ENCODE results near the gene MMP10. TPM values are rescaled to one million over a fixed set of nuclear protein-coding genes. Genes with fewer than 3 reads are reported as not detected.

MMP10 gene
- total and polyA plus RNA-seq, 4 donors: not detected

DNA sequence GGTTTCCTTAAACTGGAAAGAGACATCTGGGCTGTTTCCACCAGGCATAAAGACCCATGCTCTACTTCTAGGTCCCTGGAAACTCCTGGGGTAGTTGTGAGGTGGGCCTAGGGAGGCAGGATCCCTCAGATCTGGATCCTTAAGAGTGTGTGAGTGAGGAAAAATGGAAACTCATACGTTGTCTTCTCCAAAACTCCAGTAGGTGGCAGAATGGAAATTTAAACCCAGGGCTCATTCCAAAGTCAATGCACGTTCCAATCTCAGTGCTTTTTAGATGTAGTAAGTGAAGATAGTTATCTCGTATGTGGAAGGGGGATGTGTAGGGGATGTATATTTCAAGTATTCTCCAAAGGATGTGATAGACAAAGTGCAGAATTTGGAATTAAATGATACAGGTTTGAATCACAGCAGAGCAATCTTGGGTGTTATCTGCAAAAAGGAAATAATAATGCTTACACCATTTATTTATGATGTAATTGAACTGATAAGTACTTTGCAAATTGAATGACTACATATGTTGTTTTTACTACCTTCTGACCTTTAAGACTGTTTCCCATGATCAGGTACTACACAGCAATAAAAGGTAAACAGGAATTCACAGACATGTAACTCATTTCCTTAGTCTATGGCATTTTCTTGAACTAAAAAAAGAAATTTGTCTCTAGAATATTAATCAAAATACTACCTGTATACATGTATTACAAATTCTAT is 30.7 kb upstream of the MMP10 start:
- no peaks in the 10 kb centered on the region for H3K27me3 ChIP-seq (ENCODE audit: control insufficient read depth in 4 of 4, insufficient read depth in 4 of 4, low read length in 3 of 4)
- H3K9me3 ChIP-seq (ENCODE audit: control insufficient read depth in 4 of 4, low read length in 3 of 4): no peaks in the 10 kb centered on the region
- DNase-seq (ENCODE audit: low spot score): no peak
- TF ChIP-seq RAD21 (IDR thresholded peaks at IDR 0.05): peak; percentile 50 to 53
- TF ChIP-seq, protein P1, sequence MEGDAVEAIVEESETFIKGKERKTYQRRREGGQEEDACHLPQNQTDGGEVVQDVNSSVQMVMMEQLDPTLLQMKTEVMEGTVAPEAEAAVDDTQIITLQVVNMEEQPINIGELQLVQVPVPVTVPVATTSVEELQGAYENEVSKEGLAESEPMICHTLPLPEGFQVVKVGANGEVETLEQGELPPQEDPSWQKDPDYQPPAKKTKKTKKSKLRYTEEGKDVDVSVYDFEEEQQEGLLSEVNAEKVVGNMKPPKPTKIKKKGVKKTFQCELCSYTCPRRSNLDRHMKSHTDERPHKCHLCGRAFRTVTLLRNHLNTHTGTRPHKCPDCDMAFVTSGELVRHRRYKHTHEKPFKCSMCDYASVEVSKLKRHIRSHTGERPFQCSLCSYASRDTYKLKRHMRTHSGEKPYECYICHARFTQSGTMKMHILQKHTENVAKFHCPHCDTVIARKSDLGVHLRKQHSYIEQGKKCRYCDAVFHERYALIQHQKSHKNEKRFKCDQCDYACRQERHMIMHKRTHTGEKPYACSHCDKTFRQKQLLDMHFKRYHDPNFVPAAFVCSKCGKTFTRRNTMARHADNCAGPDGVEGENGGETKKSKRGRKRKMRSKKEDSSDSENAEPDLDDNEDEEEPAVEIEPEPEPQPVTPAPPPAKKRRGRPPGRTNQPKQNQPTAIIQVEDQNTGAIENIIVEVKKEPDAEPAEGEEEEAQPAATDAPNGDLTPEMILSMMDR (IDR thresholded peaks at IDR 0.05; ENCODE audit: low read depth, low read length, missing input control): peak; percentile 26
- no peak for TF ChIP-seq RXRA (IDR thresholded peaks at IDR 0.05)
- no peak overlapping the region for H3K27ac ChIP-seq (ENCODE audit: low read depth in 1 of 2, low read length in 2 of 2)
- no peak overlapping the region for H3K9ac ChIP-seq (ENCODE audit: low read depth in 1 of 2, low read length in 2 of 2)
- 9% methylated on average over 3 of the region's 3 CpGs for WGBS
- H3K36me3 ChIP-seq (ENCODE audit: control insufficient read depth in 4 of 4, insufficient read depth in 3 of 4, low read depth in 1 of 4, low read length in 3 of 4): no peaks in the 10 kb centered on the region
- no peaks in the 10 kb centered on the region for H3K4me1 ChIP-seq (ENCODE audit: control insufficient read depth in 4 of 4, insufficient read depth in 4 of 4, low read length in 3 of 4)
- H3K4me3 ChIP-seq (ENCODE audit: low read depth in 1 of 3, low read length in 3 of 3): no peak overlapping the region

DNA sequence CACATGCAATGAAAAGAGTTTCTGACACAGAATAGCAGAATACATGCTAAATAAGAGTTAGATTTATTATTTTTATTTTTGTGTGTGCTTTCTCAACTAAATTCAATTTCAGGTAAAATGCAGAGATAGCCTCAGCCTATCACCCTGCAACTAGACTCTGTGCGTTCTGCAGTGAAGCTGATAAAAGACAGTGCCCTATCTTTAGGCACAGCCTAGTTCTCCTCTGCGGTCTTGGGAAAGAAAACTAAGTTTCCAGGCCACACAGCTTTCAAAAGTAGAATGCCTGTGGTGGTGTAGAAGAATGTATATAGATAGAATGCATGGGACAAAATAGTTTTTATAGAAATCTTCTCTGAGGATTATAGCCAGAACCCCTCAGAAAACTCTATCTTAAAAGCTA is 29.5 kb upstream of the MMP10 start:
- TF ChIP-seq GABPA (IDR thresholded peaks at IDR 0.05 in 1 of 2, conservative IDR thresholded peaks at IDR 0.05 in 1 of 2) (no peak), TAF1 (conservative IDR thresholded peaks at IDR 0.05) (no peak), SP1 (IDR thresholded peaks at IDR 0.05) (no peak)
- H3K27ac ChIP-seq (ENCODE audit: low read depth in 1 of 2, low read length in 2 of 2): no peak overlapping the region
- no peaks in the 10 kb centered on the region for H3K36me3 ChIP-seq (ENCODE audit: control insufficient read depth in 4 of 4, insufficient read depth in 3 of 4, low read depth in 1 of 4, low read length in 3 of 4)

DNA sequence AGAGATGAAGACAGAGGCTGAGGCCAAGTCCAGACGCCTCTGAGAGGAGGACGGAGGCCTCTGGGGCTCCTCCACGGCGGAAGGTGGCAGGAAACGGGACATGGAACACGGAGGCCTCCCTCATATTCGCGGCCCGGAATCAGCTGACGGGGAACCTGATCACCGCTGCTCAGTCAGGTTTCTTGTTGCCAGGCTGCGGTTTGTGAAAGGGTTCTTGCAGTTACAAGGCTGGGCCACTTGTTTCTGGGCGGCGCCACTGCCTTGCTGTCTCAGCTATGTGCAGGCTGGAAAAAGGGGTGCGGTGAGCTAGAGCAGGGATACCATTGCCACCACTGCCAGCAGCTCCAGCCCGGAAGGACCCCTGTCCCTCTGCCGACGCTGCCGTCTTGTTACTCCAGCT is 27.5 kb upstream of the MMP10 start:
- DNase-seq (ENCODE audit: low spot score): peak; percentile 39
- Histone ChIP-seq H3K27me3 (ENCODE audit: control insufficient read depth in 4 of 4, insufficient read depth in 4 of 4, low read length in 3 of 4) (no peaks in the 10 kb centered on the region), H3K9me3 (ENCODE audit: control insufficient read depth in 4 of 4, low read length in 3 of 4) (no peaks in the 10 kb centered on the region), H3K4me3 (ENCODE audit: low read depth in 1 of 3, low read length in 3 of 3) (no peak overlapping the region), H3K27ac (ENCODE audit: low read depth in 1 of 2, low read length in 2 of 2) (no peak overlapping the region), H3K36me3 (ENCODE audit: control insufficient read depth in 4 of 4, insufficient read depth in 3 of 4, low read depth in 1 of 4, low read length in 3 of 4) (no peaks in the 10 kb centered on the region), H3K9ac (ENCODE audit: low read depth in 1 of 2, low read length in 2 of 2) (no peak overlapping the region), H3K4me1 (ENCODE audit: control insufficient read depth in 4 of 4, insufficient read depth in 4 of 4, low read length in 3 of 4) (no peaks in the 10 kb centered on the region)
- TF ChIP-seq, protein P1 (IDR thresholded peaks at IDR 0.05; ENCODE audit: low read depth, low read length, missing input control): peak; percentile 6
- TF ChIP-seq RXRA (IDR thresholded peaks at IDR 0.05): no peak
- WGBS: 42% methylated on average over 19 of the region's 19 CpGs

More for the DNA sequence above, 29.5 kb upstream of the MMP10 start:
- DNase-seq (ENCODE audit: low spot score): no peak
- Histone ChIP-seq H3K27me3 (ENCODE audit: control insufficient read depth in 4 of 4, insufficient read depth in 4 of 4, low read length in 3 of 4) (no peaks in the 10 kb centered on the region), H3K4me3 (ENCODE audit: low read depth in 1 of 3, low read length in 3 of 3) (no peak overlapping the region), H3K9me3 (ENCODE audit: control insufficient read depth in 4 of 4, low read length in 3 of 4) (no peaks in the 10 kb centered on the region), H3K9ac (ENCODE audit: low read depth in 1 of 2, low read length in 2 of 2) (no peak overlapping the region), H3K4me1 (ENCODE audit: control insufficient read depth in 4 of 4, insufficient read depth in 4 of 4, low read length in 3 of 4) (no peaks in the 10 kb centered on the region)
- WGBS: 65% methylated on average over 2 of the region's 2 CpGs

DNA sequence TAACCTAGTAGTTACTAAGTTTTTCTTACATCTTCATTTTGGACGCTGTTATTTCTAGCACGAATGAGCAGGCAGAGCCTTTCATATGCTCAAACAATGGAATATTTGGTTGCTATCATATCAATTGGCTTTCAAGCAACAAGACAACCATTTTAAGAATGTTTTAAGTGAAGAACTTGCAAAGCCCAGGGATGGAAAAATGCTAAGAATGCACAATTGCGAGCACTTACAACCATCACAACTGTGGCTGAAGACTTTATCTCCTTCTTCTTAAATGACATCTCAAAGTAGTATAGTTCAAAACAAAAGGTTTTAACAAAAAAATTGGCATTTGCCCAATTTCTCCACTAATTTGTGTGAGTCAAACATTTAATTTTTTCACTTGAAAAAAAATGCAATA is 25.9 kb upstream of the MMP10 start:
- Histone ChIP-seq H3K9me3 (ENCODE audit: control insufficient read depth in 4 of 4, low read length in 3 of 4) (no peaks in the 10 kb centered on the region), H3K9ac (ENCODE audit: low read depth in 1 of 2, low read length in 2 of 2) (no peak overlapping the region), H3K36me3 (ENCODE audit: control insufficient read depth in 4 of 4, insufficient read depth in 3 of 4, low read depth in 1 of 4, low read length in 3 of 4) (no peaks in the 10 kb centered on the region), H3K4me3 (ENCODE audit: low read depth in 1 of 3, low read length in 3 of 3) (no peak overlapping the region), H3K4me1 (ENCODE audit: control insufficient read depth in 4 of 4, insufficient read depth in 4 of 4, low read length in 3 of 4) (no peaks in the 10 kb centered on the region), H3K27me3 (ENCODE audit: control insufficient read depth in 4 of 4, insufficient read depth in 4 of 4, low read length in 3 of 4) (peaks cover 0 to under 1% (median 0%) of the 10 kb centered on the region in 4 donors), H3K27ac (ENCODE audit: low read depth in 1 of 2, low read length in 2 of 2) (no peak overlapping the region)
- TF ChIP-seq YY1 (IDR thresholded peaks at IDR 0.05): no peak
- TF ChIP-seq HNF4G (IDR thresholded peaks at IDR 0.05): no peak
- no peak for TF ChIP-seq RAD21 (IDR thresholded peaks at IDR 0.05)
- no peak for TF ChIP-seq HNF4A (conservative IDR thresholded peaks at IDR 0.05)
- no peak for TF ChIP-seq FOXA2 (IDR thresholded peaks at IDR 0.05)
- no peak for TF ChIP-seq JUND (IDR thresholded peaks at IDR 0.05)
- TF ChIP-seq, protein P2, sequence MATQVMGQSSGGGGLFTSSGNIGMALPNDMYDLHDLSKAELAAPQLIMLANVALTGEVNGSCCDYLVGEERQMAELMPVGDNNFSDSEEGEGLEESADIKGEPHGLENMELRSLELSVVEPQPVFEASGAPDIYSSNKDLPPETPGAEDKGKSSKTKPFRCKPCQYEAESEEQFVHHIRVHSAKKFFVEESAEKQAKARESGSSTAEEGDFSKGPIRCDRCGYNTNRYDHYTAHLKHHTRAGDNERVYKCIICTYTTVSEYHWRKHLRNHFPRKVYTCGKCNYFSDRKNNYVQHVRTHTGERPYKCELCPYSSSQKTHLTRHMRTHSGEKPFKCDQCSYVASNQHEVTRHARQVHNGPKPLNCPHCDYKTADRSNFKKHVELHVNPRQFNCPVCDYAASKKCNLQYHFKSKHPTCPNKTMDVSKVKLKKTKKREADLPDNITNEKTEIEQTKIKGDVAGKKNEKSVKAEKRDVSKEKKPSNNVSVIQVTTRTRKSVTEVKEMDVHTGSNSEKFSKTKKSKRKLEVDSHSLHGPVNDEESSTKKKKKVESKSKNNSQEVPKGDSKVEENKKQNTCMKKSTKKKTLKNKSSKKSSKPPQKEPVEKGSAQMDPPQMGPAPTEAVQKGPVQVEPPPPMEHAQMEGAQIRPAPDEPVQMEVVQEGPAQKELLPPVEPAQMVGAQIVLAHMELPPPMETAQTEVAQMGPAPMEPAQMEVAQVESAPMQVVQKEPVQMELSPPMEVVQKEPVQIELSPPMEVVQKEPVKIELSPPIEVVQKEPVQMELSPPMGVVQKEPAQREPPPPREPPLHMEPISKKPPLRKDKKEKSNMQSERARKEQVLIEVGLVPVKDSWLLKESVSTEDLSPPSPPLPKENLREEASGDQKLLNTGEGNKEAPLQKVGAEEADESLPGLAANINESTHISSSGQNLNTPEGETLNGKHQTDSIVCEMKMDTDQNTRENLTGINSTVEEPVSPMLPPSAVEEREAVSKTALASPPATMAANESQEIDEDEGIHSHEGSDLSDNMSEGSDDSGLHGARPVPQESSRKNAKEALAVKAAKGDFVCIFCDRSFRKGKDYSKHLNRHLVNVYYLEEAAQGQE (IDR thresholded peaks at IDR 0.05): no peak
- no peak for TF ChIP-seq EGR1 (IDR thresholded peaks at IDR 0.05; ENCODE audit: low read depth in 2 of 2)
- no peak for DNase-seq (ENCODE audit: low spot score)
- WGBS: 63% methylated on average over 3 of the region's 3 CpGs

Data from liver (tissue), 9 donors.